IMR-90 (cell line): ENCODE measurements around the gene CCNE1. TPM values are rescaled to one million over a fixed set of nuclear protein-coding genes. Genes with fewer than 3 reads are reported as not detected.

ENCODE experiments used
- ATAC-seq: fragments of 200-7000 bp; cut with Tn5 transposase; 2 replicates; pipeline ENCODE4 v1.9.1; 2020; ENCODE audit warnings: low read depth, mild to moderate bottlenecking, moderate library complexity
- BruUV-seq: library from RNA; stranded (reverse); fragments of 400-500 nt; replicated peaks from 2 replicates; lab custom pipeline; 2021; lab: Mats Ljungman, UMichigan
- CTCF ChIA-PET: fragments of 300-600 bp; formaldehyde crosslinking; extraction: SDS; loops from one replicate; lab custom pipeline; 2021; ENCODE audit warnings: antibody characterized with exemption; lab: Yijun Ruan, JAX
- POLR2A ChIA-PET: fragments of 300-600 bp; sonication (Branson Sonifier 250); formaldehyde crosslinking; loops from one replicate; lab custom pipeline; 2022; ENCODE audit warnings: antibody characterized with exemption; ENCODE audit not compliant: unreplicated experiment; lab: Charles Lee
- DNase-seq: peaks from one replicate; pipeline ENCODE4 v3.0.0; 2013
- H2AFZ ChIP-seq: replicated peaks from 2 replicates; pipeline ENCODE3; 2013; ENCODE audit warnings: low read length, mild to moderate bottlenecking; ENCODE audit not compliant: poor library complexity
- H2AK5ac ChIP-seq: 2 replicates; pipeline ENCODE4 v1.6.1; 2013; ENCODE audit warnings: low read depth, low read length, inconsistent platforms
- H2AK9ac ChIP-seq: replicated peaks from 2 replicates; pipeline ENCODE3; 2013; ENCODE audit warnings: mild to moderate bottlenecking, low read depth, low read length, moderate library complexity; ENCODE audit not compliant: poor library complexity
- H2BK120ac ChIP-seq: 2 replicates; pipeline ENCODE4 v1.6.1; 2013; ENCODE audit warnings: low read depth, low read length, inconsistent platforms
- H2BK15ac ChIP-seq: 3 replicates; pipeline ENCODE4 v1.6.1; 2013; ENCODE audit warnings: low read depth, low read length, inconsistent platforms
- H2BK20ac ChIP-seq: 2 replicates; pipeline ENCODE4 v1.6.1; 2013; ENCODE audit warnings: low read depth, mild to moderate bottlenecking, inconsistent platforms, low read length, moderate library complexity
- H2BK5ac ChIP-seq: 2 replicates; pipeline ENCODE4 v1.6.1; 2013; ENCODE audit warnings: mild to moderate bottlenecking, low read depth, low read length, inconsistent platforms; ENCODE audit not compliant: poor library complexity, severe bottlenecking
- H3K14ac ChIP-seq: replicated peaks from 2 replicates; pipeline ENCODE4 v1.6.1; 2013; ENCODE audit warnings: low read depth, low read length, inconsistent platforms
- H3K18ac ChIP-seq: 2 replicates; pipeline ENCODE4 v1.6.1; 2013; ENCODE audit warnings: low read depth, low read length, control low read depth
- H3K23ac ChIP-seq: 2 replicates; pipeline ENCODE4 v1.6.1; 2013; ENCODE audit warnings: low read depth, low read length, inconsistent platforms
- H3K27ac ChIP-seq: 2 replicates; pipeline ENCODE4 v1.5.1; 2013; ENCODE audit warnings: mild to moderate bottlenecking, control low read depth, low read length; ENCODE audit not compliant: insufficient read depth
- H3K27me3 ChIP-seq: 2 replicates; pipeline ENCODE4 v1.6.1; 2013; ENCODE audit warnings: low read length; ENCODE audit not compliant: control insufficient read depth, insufficient read depth
- H3K36me3 ChIP-seq: 2 replicates; pipeline ENCODE4 v1.6.1; 2013; ENCODE audit warnings: low read length, mixed read lengths; ENCODE audit not compliant: control insufficient read depth, insufficient read depth
- H3K4ac ChIP-seq: 2 replicates; pipeline ENCODE4 v1.6.1; 2013; ENCODE audit warnings: low read depth, low read length, inconsistent platforms
- H3K4me1 ChIP-seq: 2 replicates; pipeline ENCODE4 v1.6.1; 2013; ENCODE audit warnings: low read length, mixed read lengths; ENCODE audit not compliant: control insufficient read depth, insufficient read depth
- H3K4me2 ChIP-seq: 2 replicates; pipeline ENCODE4 v1.6.1; 2013; ENCODE audit warnings: low read depth, mild to moderate bottlenecking, control low read depth, low read length, moderate library complexity
- H3K4me3 ChIP-seq: 2 replicates; pipeline ENCODE4 v1.5.1; 2013; ENCODE audit warnings: low read depth, mild to moderate bottlenecking, control low read depth, low read length, moderate library complexity; ENCODE audit not compliant: insufficient read depth
- H3K56ac ChIP-seq: 2 replicates; pipeline ENCODE4 v1.6.1; 2013; ENCODE audit warnings: low read length, inconsistent platforms; ENCODE audit not compliant: insufficient read depth; ENCODE audit errors: extremely low read depth
- H3K79me1 ChIP-seq, 2 experiments: 2 replicates each; pipeline ENCODE4 v1.6.1; 2013; ENCODE audit warnings: low read length in 2 of 2, inconsistent platforms in 1 of 2, low read depth in 1 of 2
- H3K9ac ChIP-seq: 2 replicates; pipeline ENCODE4 v1.6.1; 2013; ENCODE audit warnings: low read depth, low read length, control low read depth
- H3K9me1 ChIP-seq: 2 replicates; pipeline ENCODE4 v1.6.1; 2013; ENCODE audit warnings: low read length, inconsistent platforms; ENCODE audit not compliant: insufficient read depth
- H3K9me3 ChIP-seq: 2 replicates; pipeline ENCODE4 v1.6.1; 2013; ENCODE audit warnings: low read length; ENCODE audit not compliant: control insufficient read depth, insufficient read depth
- H4K20me1 ChIP-seq: 2 replicates; pipeline ENCODE4 v1.6.1; 2013; ENCODE audit warnings: low read length, inconsistent platforms; ENCODE audit not compliant: insufficient read depth
- H4K5ac ChIP-seq: 2 replicates; pipeline ENCODE4 v1.6.1; 2013; ENCODE audit warnings: mild to moderate bottlenecking, low read depth, low read length, control low read depth
- H4K8ac ChIP-seq, 2 experiments: 2 replicates each; pipeline ENCODE4 v1.6.1; 2013; ENCODE audit warnings: low read depth in 2 of 2, low read length in 2 of 2, control low read depth in 1 of 2, inconsistent platforms in 1 of 2
- H4K91ac ChIP-seq: 2 replicates; pipeline ENCODE4 v1.6.1; 2013; ENCODE audit warnings: low read depth, low read length, inconsistent platforms; ENCODE audit not compliant: insufficient read depth
- BHLHE40 ChIP-seq: fragments of 150-350 bp; IDR thresholded peaks from 2 replicates; pipeline ENCODE4 v1.6.1; 2016; ENCODE audit warnings: mild to moderate bottlenecking, low read depth, low read length
- CEBPB ChIP-seq: IDR thresholded peaks from 2 replicates; pipeline ENCODE4 v1.6.1; 2012; ENCODE audit warnings: low read depth, low read length, improper control_type of control experiment
- CHD1 ChIP-seq: IDR thresholded peaks from 2 replicates; pipeline ENCODE4 v1.6.1; 2012; ENCODE audit warnings: low read depth, low read length, improper control_type of control experiment
- CTCF ChIP-seq: conservative IDR thresholded peaks from 2 replicates; pipeline ENCODE4 v1.5.1; 2012; ENCODE audit warnings: mild to moderate bottlenecking, low read depth, low read length, improper control_type of control experiment
- ELK1 ChIP-seq: fragments of 150-350 bp; IDR thresholded peaks from 2 replicates; pipeline ENCODE4 v1.6.1; 2016; ENCODE audit warnings: low read depth, mild to moderate bottlenecking, low read length, moderate library complexity, borderline replicate concordance
- FOS ChIP-seq: fragments of 150-350 bp; IDR thresholded peaks from 2 replicates; pipeline ENCODE4 v1.6.1; 2016; ENCODE audit warnings: low read depth, low read length
- MAFK ChIP-seq: IDR thresholded peaks from 2 replicates; pipeline ENCODE4 v1.6.1; 2012; ENCODE audit warnings: low read depth, low read length, improper control_type of control experiment
- MAZ ChIP-seq: IDR thresholded peaks from 2 replicates; pipeline ENCODE4 v1.6.1; 2012; ENCODE audit warnings: low read depth, mild to moderate bottlenecking, low read length, improper control_type of control experiment, moderate library complexity, borderline replicate concordance
- MXI1 ChIP-seq: IDR thresholded peaks from 2 replicates; pipeline ENCODE4 v1.6.1; 2012; ENCODE audit warnings: low read depth, mild to moderate bottlenecking, low read length, moderate library complexity, borderline replicate concordance
- NFE2L2 ChIP-seq: fragments of 150-350 bp; IDR thresholded peaks from 2 replicates; pipeline ENCODE4 v1.6.1; 2016; ENCODE audit warnings: low read depth, mild to moderate bottlenecking, low read length
- POLR2A ChIP-seq: IDR thresholded peaks from 2 replicates; pipeline ENCODE4 v1.6.1; 2012; ENCODE audit warnings: mild to moderate bottlenecking, low read depth, low read length
- RAD21 ChIP-seq: IDR thresholded peaks from 2 replicates; pipeline ENCODE4 v1.6.1; 2012; ENCODE audit warnings: low read length, improper control_type of control experiment
- RCOR1 ChIP-seq: IDR thresholded peaks from 2 replicates; pipeline ENCODE4 v1.6.1; 2012; ENCODE audit warnings: mild to moderate bottlenecking, low read length, improper control_type of control experiment; ENCODE audit not compliant: insufficient replicate concordance
- RFX5 ChIP-seq: IDR thresholded peaks from 2 replicates; pipeline ENCODE4 v1.8.0; 2012; ENCODE audit warnings: low read depth, mild to moderate bottlenecking, low read length, moderate library complexity
- SMC3 ChIP-seq: fragments of 150-350 bp; IDR thresholded peaks from 2 replicates; pipeline ENCODE4 v1.6.1; 2016; ENCODE audit warnings: low read depth, mild to moderate bottlenecking, antibody characterized with exemption, low read length, moderate library complexity
- USF2 ChIP-seq: fragments of 150-350 bp; IDR thresholded peaks from 2 replicates; pipeline ENCODE4 v1.6.1; 2017; ENCODE audit warnings: mild to moderate bottlenecking, antibody characterized with exemption, low read length, low read depth
- WGBS, 2 experiments: methylation state at CpG; one replicate each; pipeline versions ENCODE4 v1.1.5 to v1.1.7; 2013; ENCODE audit warnings: missing lambda C conversion rate in 2 of 2; ENCODE audit not compliant: insufficient read length in 1 of 2; ENCODE audit errors: extremely low coverage in 2 of 2; 5-methylcytosine and 5-hydroxymethylcytosine counted together
- dilution Hi-C: fragments of 300-500 bp; cut with HindIII; formaldehyde crosslinking; loops from one replicate; pipeline ENCODE4 v1.14.3; 2018; ENCODE audit warnings: low sequenced_read_pairs; ENCODE audit not compliant: unreplicated experiment
- in situ Hi-C: fragments of 300-500 bp; cut with MboI; formaldehyde crosslinking; loops from 3 replicates; pipeline ENCODE4 v1.14.3; 2019; ENCODE audit warnings: low sequenced_read_pairs, inconsistent platforms, mixed read lengths
- intact Hi-C: fragments of 100-400 bp; cut with micrococcal nuclease; formaldehyde crosslinking; loops from 2 replicates; pipeline ENCODE4 v1.10.0; 2022
- polyA plus RNA-seq, 3 experiments: library from polyadenylated mRNA; depleted of rRNA; stranded (reverse); fragments of >200 nt; gene quantifications; 2 replicates each; pipeline ENCODE4 v1.2.3, GENCODE V29; 2012; ENCODE audit warnings: low replicate concordance in 1 of 3
- total RNA-seq: library from RNA; depleted of rRNA; stranded (reverse); fragments of >200 nt; gene quantifications from 2 replicates; pipeline ENCODE4 v1.2.3, GENCODE V29; 2012

CCNE1 gene
- total and polyA plus RNA-seq, 2 of the 4 experiments (the other 2 are of a cell fraction) = 6.8 to 7.0 TPM

- in situ Hi-C loops = loop anchor here (5.0 to 10.0 kb wide), 2 partner anchors 102 to 885 kb away; no protein-coding TSS in a partner anchor
Observed at GRCh38 chr19:29769997-29770396, 41.8 kb upstream of the CCNE1 start.

More at GRCh38 chr19:29769997-29770396, 41.8 kb upstream of the CCNE1 start:
- Histone ChIP-seq H3K27me3 (peaks cover 7% of the 10 kb centered on the region), H3K23ac (no peak overlapping the region), H3K4me3 (no peak overlapping the region), H3K9me3 (no peaks in the 10 kb centered on the region), H2BK20ac (no peak overlapping the region), H3K4me2 (no peak overlapping the region), H3K27ac (no peak overlapping the region), H4K8ac (no peak overlapping the region), H3K9me1 (no peaks in the 10 kb centered on the region), H2BK5ac (no peak overlapping the region), H2AK9ac (no peak overlapping the region), H3K4me1 (no peaks in the 10 kb centered on the region), H3K14ac (no peak overlapping the region), H3K9ac (no peak overlapping the region), H3K36me3 (no peaks in the 10 kb centered on the region), H2AFZ (no peak overlapping the region), H4K20me1 (no peaks in the 10 kb centered on the region), H4K91ac (no peak overlapping the region), H3K18ac (no peak overlapping the region), H4K5ac (no peak overlapping the region), H3K79me1 (no peaks in the 10 kb centered on the region), H2BK120ac (no peak overlapping the region), H3K4ac (no peak overlapping the region), H2AK5ac (no peak overlapping the region), H3K56ac (no peak overlapping the region), H2BK15ac (no peak overlapping the region)
- ChIA-PET POLR2A (no interaction called here), CTCF (interaction anchor here (0.6 kb wide), 1 partner anchor 103 kb away, joined by 4 read pairs; no protein-coding TSS in a partner anchor)
- TF ChIP-seq BHLHE40 (no peak), RCOR1 (no peak), ELK1 (no peak), MAZ (no peak), NFE2L2 (no peak), SMC3 (no peak), USF2 (no peak), FOS (no peak), MXI1 (no peak), MAFK (no peak), RFX5 (no peak), CHD1 (no peak), CTCF (no peak), RAD21 (no peak), CEBPB (no peak), POLR2A (no peak)
- WGBS, 2 experiments = no CpG with 5 or more reads among the region's 8 CpGs
- no peak for DNase-seq
- intact Hi-C loops = no loop called here
- no TSS peak for BruUV-seq
- dilution Hi-C loops = no loop called here
- ATAC-seq = no peak
